HepG2 (cell line): Measurements from ENCODE around the gene METTL23. TPM values are rescaled to one million over a fixed set of nuclear protein-coding genes. Genes with fewer than 3 reads are reported as not detected.

Source experiments
- ATAC-seq: fragments of 200-7000 bp; cut with Tn5 transposase; 3 replicates; pipeline ENCODE4 v1.9.1; 2020; ENCODE audit warnings: mild to moderate bottlenecking, moderate library complexity
- BruUV-seq: library from RNA; stranded (reverse); fragments of 400-500 nt; replicated peaks from 2 replicates; lab custom pipeline; 2021; lab: Mats Ljungman, UMichigan
- CTCF ChIA-PET: fragments of 300-600 bp; formaldehyde crosslinking; extraction: SDS; loops from one replicate; lab custom pipeline; 2021; ENCODE audit warnings: low total read pairs, inconsistent platforms, low intra/inter-chr PET ratio; lab: Yijun Ruan, JAX
- POLR2A ChIA-PET: fragments of 350-600 bp; sonication (Branson Sonifier 250); formaldehyde crosslinking; loops from one replicate; lab custom pipeline; 2020; ENCODE audit warnings: antibody characterized with exemption, inconsistent platforms; lab: Yijun Ruan, JAX
- DNase-seq: peaks from one replicate; pipeline ENCODE4 v3.0.0-alpha.2; 2015; ENCODE audit warnings: low spot score
- FAIRE-seq: peaks from 3 replicates; lab custom pipeline; 2011; peaks lifted over from hg19 to GRCh38; lab: Jason Lieb, UNC
- H2AFZ ChIP-seq: one replicate; pipeline ENCODE4 v1.6.1; 2011; ENCODE audit warnings: low read length, inconsistent platforms
- H3K27ac ChIP-seq: fragments of 300-600 bp; 3 replicates; pipeline ENCODE4 v1.8.0; 2011; ENCODE audit warnings: mixed run types, mild to moderate bottlenecking, mixed read lengths, low read length, inconsistent platforms; ENCODE audit not compliant: insufficient read depth; ENCODE audit errors: extremely low read length
- H3K27me3 ChIP-seq, 2 experiments: fragments of 200-600 bp in 1 of 2; 2 replicates in 1 of 2; 3 replicates in 1 of 2; pipeline versions ENCODE4 v1.6.0 to v1.8.0; 2011; ENCODE audit warnings: low read length in 2 of 2, mild to moderate bottlenecking in 2 of 2, moderate library complexity in 2 of 2, inconsistent platforms in 1 of 2; ENCODE audit not compliant: insufficient read depth in 2 of 2, control insufficient read depth in 1 of 2
- H3K36me3 ChIP-seq, 2 experiments: fragments of 200-600 bp in 1 of 2; replicated peaks in 1 of 2; 2 replicates in 1 of 2; 3 replicates in 1 of 2; pipeline versions ENCODE4 v1.5.1 to v1.8.0; 2011; ENCODE audit warnings: low read length in 2 of 2, inconsistent platforms in 1 of 2; ENCODE audit not compliant: insufficient read depth in 2 of 2, control insufficient read depth in 1 of 2
- H3K4me1 ChIP-seq: 2 replicates; pipeline ENCODE4 v1.5.1; 2012; ENCODE audit warnings: low read length, inconsistent platforms; ENCODE audit not compliant: insufficient read depth
- H3K4me2 ChIP-seq: 2 replicates; pipeline ENCODE4 v1.6.0; 2011; ENCODE audit warnings: low read depth, low read length, inconsistent platforms
- H3K4me3 ChIP-seq, 3 experiments: fragments of 200-600 bp in 1 of 3; sonication (generic), shearing (Covaris generic) in 1 of 3; replicated peaks in 1 of 3; 2 replicates each; pipeline ENCODE4 v1.5.1; 2011 to 2016; ENCODE audit warnings: low read length in 3 of 3, inconsistent platforms in 2 of 3, low read depth in 2 of 3, mild to moderate bottlenecking in 2 of 3, control low read depth in 1 of 3, mixed read lengths in 1 of 3; ENCODE audit not compliant: insufficient read depth in 1 of 3
- H3K79me2 ChIP-seq: one replicate; pipeline ENCODE4 v1.6.1; 2011; ENCODE audit warnings: low read length, inconsistent platforms; ENCODE audit not compliant: insufficient read depth
- H3K9ac ChIP-seq: 2 replicates; pipeline ENCODE4 v1.6.0; 2011; ENCODE audit warnings: mild to moderate bottlenecking, low read depth, low read length, inconsistent platforms; ENCODE audit not compliant: insufficient read depth
- H3K9me3 ChIP-seq: 2 replicates; pipeline ENCODE4 v1.5.1; 2012; ENCODE audit warnings: mild to moderate bottlenecking, low read length
- H4K20me1 ChIP-seq: 2 replicates; pipeline ENCODE4 v1.6.0; 2011; ENCODE audit warnings: inconsistent platforms, mild to moderate bottlenecking, low read length, moderate library complexity; ENCODE audit not compliant: insufficient read depth
- FLYWCH1 ChIP-seq: sonication (generic); formaldehyde crosslinking; IDR thresholded peaks from 2 replicates; pipeline ENCODE4 v1.8.1; 2023; ENCODE audit warnings: mild to moderate bottlenecking, missing genetic modification reagents
- GABPB1 ChIP-seq: IDR thresholded peaks from 2 replicates; pipeline ENCODE4 v1.6.1; 2016; ENCODE audit warnings: mild to moderate bottlenecking, missing genetic modification reagents, moderate library complexity, missing compliant biosample characterization
- HNRNPUL1 ChIP-seq: fragments of 200-400 bp; formaldehyde crosslinking; IDR thresholded peaks from 2 replicates; pipeline ENCODE4 v1.6.1; 2017; ENCODE audit warnings: low read depth, mild to moderate bottlenecking, low read length, moderate library complexity
- ISL2 ChIP-seq: sonication (generic); formaldehyde crosslinking; IDR thresholded peaks from 2 replicates; pipeline ENCODE4 v1.5.0; 2020; ENCODE audit warnings: missing genetic modification reagents
- JUNB ChIP-seq: sonication (generic); formaldehyde crosslinking; IDR thresholded peaks from 2 replicates; pipeline ENCODE4 v1.8.0; 2022; ENCODE audit warnings: missing genetic modification reagents, mild to moderate bottlenecking, borderline replicate concordance
- PREB ChIP-seq: sonication (generic); formaldehyde crosslinking; IDR thresholded peaks from 2 replicates; pipeline ENCODE4 v1.4.0; 2020; ENCODE audit warnings: missing genetic modification reagents
- SKI ChIP-seq: fragments of 450-650 bp; IDR thresholded peaks from one replicate; pipeline ENCODE4 v1.6.1; 2018; ENCODE audit warnings: mild to moderate bottlenecking; ENCODE audit not compliant: partially characterized antibody
- STAT5B ChIP-seq: sonication (generic); formaldehyde crosslinking; IDR thresholded peaks from 2 replicates; pipeline ENCODE4 v1.4.0; 2020; ENCODE audit warnings: missing genetic modification reagents
- TMF1 ChIP-seq: sonication (generic); formaldehyde crosslinking; IDR thresholded peaks from 2 replicates; pipeline ENCODE4 v1.8.1; 2022; ENCODE audit warnings: low read depth, missing genetic modification reagents
- TOPORS ChIP-seq: sonication (generic); formaldehyde crosslinking; IDR thresholded peaks from 2 replicates; pipeline ENCODE4 v1.8.0; 2023; ENCODE audit warnings: mild to moderate bottlenecking, missing genetic modification reagents
- ZNF160 ChIP-seq: sonication (generic); formaldehyde crosslinking; IDR thresholded peaks from 2 replicates; pipeline ENCODE4 v1.8.0; 2022; ENCODE audit warnings: mild to moderate bottlenecking, inconsistent platforms, missing genetic modification reagents
- ZNF234 ChIP-seq: sonication (generic); formaldehyde crosslinking; conservative IDR thresholded peaks from 2 replicates; pipeline ENCODE4 v1.5.1; 2020; ENCODE audit warnings: mild to moderate bottlenecking, missing genetic modification reagents
- ZNF296 ChIP-seq: sonication (generic); formaldehyde crosslinking; conservative IDR thresholded peaks from 2 replicates; pipeline ENCODE4 v1.5.0; 2020; ENCODE audit warnings: mild to moderate bottlenecking, missing genetic modification reagents
- ZNF607 ChIP-seq: sonication (generic); formaldehyde crosslinking; IDR thresholded peaks from 2 replicates; pipeline ENCODE4 v1.5.1; 2020; ENCODE audit warnings: missing genetic modification reagents, mild to moderate bottlenecking, borderline replicate concordance
- ZNF737 ChIP-seq: sonication (generic); formaldehyde crosslinking; IDR thresholded peaks from 2 replicates; pipeline ENCODE4 v1.5.0; 2020; ENCODE audit warnings: missing genetic modification reagents, mild to moderate bottlenecking, borderline replicate concordance
- ZNF816 ChIP-seq: sonication (generic); formaldehyde crosslinking; IDR thresholded peaks from 2 replicates; pipeline ENCODE4 v1.8.0; 2022; ENCODE audit warnings: missing genetic modification reagents, mild to moderate bottlenecking, borderline replicate concordance
- ZSCAN21 ChIP-seq: sonication (generic); formaldehyde crosslinking; IDR thresholded peaks from 2 replicates; pipeline ENCODE4 v1.8.0; 2022; ENCODE audit warnings: mild to moderate bottlenecking, missing genetic modification reagents, moderate library complexity, borderline replicate concordance
- whole genome bisulfite sequencing: methylation state at CpG from one replicate; pipeline ENCODE4 v1.1.6; 2017; ENCODE audit warnings: low lambda C conversion rate; 5-methylcytosine and 5-hydroxymethylcytosine counted together
- in situ Hi-C: cut with HindIII; loops from 2 replicates; pipeline ENCODE4 v1.10.0; 2017; ENCODE audit warnings: low pct_unique_long_range_greater_than_20kb; ENCODE audit not compliant: extremely low pct_ligation_motif_present
- intact Hi-C: fragments of 100-400 bp; cut with micrococcal nuclease; formaldehyde crosslinking; loops from one replicate; pipeline ENCODE4 v1.10.0; 2022; ENCODE audit not compliant: unreplicated experiment
- polyA plus RNA-seq, 8 experiments: library from polyadenylated mRNA; depleted of rRNA in 3 of 8; stranded (reverse) in 7 of 8; unstranded in 1 of 8; fragments of >200 nt; fragmentation: Illumina TruSeq in 4 of 8; extraction: Trizol in 4 of 8; gene quantifications; 2 replicates each; pipeline versions ENCODE4 v1.2.1 to v1.2.3, GENCODE V29; 2011 to 2016; ENCODE audit warnings: low read depth in 4 of 8, missing spikeins in 1 of 8, mixed read lengths in 1 of 8; ENCODE audit not compliant: insufficient read depth in 1 of 8
- total RNA-seq, 5 experiments: library from RNA; depleted of rRNA; stranded (reverse); fragments of >200 nt; fragmentation: Illumina TruSeq; extraction: Trizol; gene quantifications; 2 replicates each; pipeline ENCODE4 v1.2.3, GENCODE V29; 2016; ENCODE audit warnings: low read depth in 1 of 5
- TF ChIP-seq, protein P1 (sequence below): sonication (generic); formaldehyde crosslinking; IDR thresholded peaks from 2 replicates; pipeline ENCODE4 v1.4.0; 2020; ENCODE audit warnings: low read depth, mild to moderate bottlenecking, missing genetic modification reagents
- TF ChIP-seq, protein P2 (sequence below): IDR thresholded peaks from 2 replicates; pipeline ENCODE4 v1.6.1; 2016; ENCODE audit warnings: low read depth, borderline replicate concordance

The METTL23 gene
- total and polyA plus RNA-seq, 2 of the 13 experiments (the other 11 are each of a cell fraction or from before 2014, with no cell fraction given), result 39.9 to 104 TPM

DNA sequence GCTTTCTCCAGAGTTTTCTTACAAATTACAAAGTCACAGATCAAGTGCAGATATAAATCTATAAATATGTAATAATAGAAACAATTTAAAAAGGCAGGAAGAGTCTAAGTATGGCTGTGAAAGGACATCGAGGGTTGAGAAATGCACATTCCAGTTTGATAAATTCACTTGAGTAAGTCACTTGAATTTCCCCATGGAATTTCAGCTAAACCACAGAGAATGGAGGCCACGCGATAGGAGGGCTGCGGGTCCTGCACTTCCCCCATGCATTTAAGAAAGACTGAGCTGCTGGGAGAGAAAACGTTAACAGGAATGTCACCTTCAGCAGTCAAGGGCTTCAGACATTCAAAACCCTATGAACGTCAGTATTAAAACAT lies 9.8 kb upstream of the METTL23 start:
- ATAC-seq (no peak), FAIRE-seq (no peak), DNase-seq (no peak)
- Histone ChIP-seq H3K27ac (no peak overlapping the region), H3K9me3 (no peaks in the 10 kb centered on the region), H3K27me3 (no peaks in the 10 kb centered on the region), H3K4me2 (no peak overlapping the region), H3K79me2 (peaks cover 3% of the 10 kb centered on the region), H3K36me3 (peaks cover 33 to 78% of the 10 kb centered on the region in 2 experiments), H3K4me3 (no peak overlapping the region), H3K9ac (no peak overlapping the region), H4K20me1 (no peaks in the 10 kb centered on the region; the same call in 1 of the 2 replicates), H3K4me1 (peaks cover 18% of the 10 kb centered on the region), H2AFZ (no peak overlapping the region)
- BruUV-seq, result no TSS peak
- CTCF ChIA-PET, result no interaction called here
- no peak for TF ChIP-seq ISL2 (CRISPR knock-in tag)
- TF ChIP-seq ZNF296 (CRISPR knock-in tag), result no peak
- TF ChIP-seq, protein P1, sequence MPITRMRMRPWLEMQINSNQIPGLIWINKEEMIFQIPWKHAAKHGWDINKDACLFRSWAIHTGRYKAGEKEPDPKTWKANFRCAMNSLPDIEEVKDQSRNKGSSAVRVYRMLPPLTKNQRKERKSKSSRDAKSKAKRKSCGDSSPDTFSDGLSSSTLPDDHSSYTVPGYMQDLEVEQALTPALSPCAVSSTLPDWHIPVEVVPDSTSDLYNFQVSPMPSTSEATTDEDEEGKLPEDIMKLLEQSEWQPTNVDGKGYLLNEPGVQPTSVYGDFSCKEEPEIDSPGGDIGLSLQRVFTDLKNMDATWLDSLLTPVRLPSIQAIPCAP, result no peak
- no peak for TF ChIP-seq HNRNPUL1
- no peak for TF ChIP-seq ZNF607 (CRISPR knock-in tag)
- TF ChIP-seq PREB (CRISPR knock-in tag), result no peak
- no peak for TF ChIP-seq ZNF816 (CRISPR knock-in tag)
- TF ChIP-seq JUNB (CRISPR knock-in tag), result no peak
- TF ChIP-seq, protein P2, sequence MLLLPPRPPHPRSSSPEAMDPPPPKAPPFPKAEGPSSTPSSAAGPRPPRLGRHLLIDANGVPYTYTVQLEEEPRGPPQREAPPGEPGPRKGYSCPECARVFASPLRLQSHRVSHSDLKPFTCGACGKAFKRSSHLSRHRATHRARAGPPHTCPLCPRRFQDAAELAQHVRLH (CRISPR knock-in tag), result no peak
- no peak for TF ChIP-seq ZNF234
- TF ChIP-seq ZNF737, result no peak
- no peak for TF ChIP-seq SKI
- TF ChIP-seq FLYWCH1 (CRISPR knock-in tag), result no peak
- no peak for TF ChIP-seq TOPORS (CRISPR knock-in tag)
- no peak for TF ChIP-seq ZSCAN21 (CRISPR knock-in tag)
- no peak for TF ChIP-seq ZNF160 (CRISPR knock-in tag)
- no peak for TF ChIP-seq GABPB1
- TF ChIP-seq STAT5B, result no peak
- TF ChIP-seq TMF1 (CRISPR knock-in tag), result no peak
- intact Hi-C loops, result no loop called here
- POLR2A ChIA-PET, result interaction anchor here (0.8 to 2.4 kb wide), 2 partner anchors 9 to 45 kb away, joined by 4 to 15 read pairs; partner anchors contain the start of genes JMJD6 and METTL23
- in situ Hi-C loops, result loop anchor here (5.0 kb wide), 1 partner anchor 35 kb away; no protein-coding TSS in a partner anchor
- WGBS, result 95% methylated on average over 6 of the region's 6 CpGs
